HG03175 (cell line): Measurements from ENCODE around the gene REEP2.
"Not testable (repeated sequence)": the region's sequence is repeated elsewhere in the genome, so short reads cannot be mapped to it uniquely, and the experiment has no call there.

Source experiments
- ATAC-seq: cut with Tn5 transposase; IDR thresholded peaks from one replicate; pipeline ENCODE4 v1.9.1; 2021; ENCODE audit warnings: mild to moderate bottlenecking, moderate library complexity; ENCODE audit not compliant: unreplicated experiment

The REEP2 gene

GRCh38 chr5:138466125-138466899 lies 27.5 kb downstream of the REEP2 start:
- no peak for ATAC-seq

DNA sequence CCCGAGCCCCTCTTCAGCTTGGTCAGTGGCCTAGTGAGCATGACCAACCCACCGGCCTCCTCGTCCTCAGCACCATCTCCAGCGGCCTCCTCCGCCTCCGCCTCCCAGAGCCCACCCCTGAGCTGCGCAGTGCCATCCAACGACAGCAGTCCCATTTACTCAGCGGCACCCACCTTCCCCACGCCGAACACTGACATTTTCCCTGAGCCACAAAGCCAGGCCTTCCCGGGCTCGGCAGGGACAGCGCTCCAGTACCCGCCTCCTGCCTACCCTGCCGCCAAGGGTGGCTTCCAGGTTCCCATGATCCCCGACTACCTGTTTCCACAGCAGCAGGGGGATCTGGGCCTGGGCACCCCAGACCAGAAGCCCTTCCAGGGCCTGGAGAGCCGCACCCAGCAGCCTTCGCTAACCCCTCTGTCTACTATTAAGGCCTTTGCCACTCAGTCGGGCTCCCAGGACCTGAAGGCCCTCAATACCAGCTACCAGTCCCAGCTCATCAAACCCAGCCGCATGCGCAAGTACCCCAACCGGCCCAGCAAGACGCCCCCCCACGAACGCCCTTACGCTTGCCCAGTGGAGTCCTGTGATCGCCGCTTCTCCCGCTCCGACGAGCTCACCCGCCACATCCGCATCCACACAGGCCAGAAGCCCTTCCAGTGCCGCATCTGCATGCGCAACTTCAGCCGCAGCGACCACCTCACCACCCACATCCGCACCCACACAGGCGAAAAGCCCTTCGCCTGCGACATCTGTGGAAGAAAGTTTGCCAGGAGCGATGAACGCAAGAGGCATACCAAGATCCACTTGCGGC lies 28.2 kb downstream of the REEP2 start:
- ATAC-seq: no peak

- ATAC-seq: no peak
Observed at GRCh38 chr5:138467711-138468132, 28.9 kb downstream of the REEP2 start.

- no peak for ATAC-seq
Observed at GRCh38 chr5:138468133-138468965, 29.5 kb downstream of the REEP2 start.

GRCh38 chr5:138468966-138469539 lies 30.2 kb downstream of the REEP2 start:
- ATAC-seq: no peak

DNA sequence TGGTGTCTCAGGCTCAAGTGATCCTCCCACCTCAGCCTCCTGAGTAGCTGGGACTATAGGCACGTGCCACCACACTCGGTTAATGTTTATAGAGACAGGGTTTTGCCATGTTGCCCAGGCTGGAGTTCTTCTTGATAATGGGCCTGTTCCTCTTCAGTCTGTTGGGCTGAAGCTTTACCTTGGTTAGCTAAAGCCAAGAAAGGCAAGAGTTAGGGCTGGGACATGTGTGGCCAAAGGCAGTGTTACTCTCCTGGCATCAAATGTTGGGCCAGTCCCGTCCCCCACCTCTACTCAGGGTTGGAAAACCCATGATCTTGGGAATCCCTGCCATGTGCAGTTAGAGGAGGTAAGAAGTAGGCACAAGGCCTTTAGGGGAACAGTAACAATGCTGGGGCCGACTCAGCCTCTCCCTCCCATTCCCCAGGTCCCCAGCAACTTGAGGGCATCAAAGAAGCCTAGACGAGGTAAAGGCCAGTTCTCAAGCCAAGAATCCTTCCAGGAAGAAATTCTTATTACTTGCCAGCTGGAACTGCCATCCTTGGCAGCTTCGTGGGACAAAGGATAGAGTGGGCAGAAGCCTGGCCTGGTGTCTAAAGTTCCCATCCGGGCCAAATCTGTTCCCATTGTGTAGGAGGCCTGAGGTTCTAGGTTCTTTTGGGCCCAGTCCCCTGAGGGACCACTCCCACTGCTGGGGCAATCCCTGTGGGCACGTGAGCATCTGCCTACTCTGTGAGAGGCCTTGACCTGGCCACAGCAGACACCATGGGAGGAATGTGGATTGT lies 30.9 kb downstream of the REEP2 start:
- no peak for ATAC-seq

DNA sequence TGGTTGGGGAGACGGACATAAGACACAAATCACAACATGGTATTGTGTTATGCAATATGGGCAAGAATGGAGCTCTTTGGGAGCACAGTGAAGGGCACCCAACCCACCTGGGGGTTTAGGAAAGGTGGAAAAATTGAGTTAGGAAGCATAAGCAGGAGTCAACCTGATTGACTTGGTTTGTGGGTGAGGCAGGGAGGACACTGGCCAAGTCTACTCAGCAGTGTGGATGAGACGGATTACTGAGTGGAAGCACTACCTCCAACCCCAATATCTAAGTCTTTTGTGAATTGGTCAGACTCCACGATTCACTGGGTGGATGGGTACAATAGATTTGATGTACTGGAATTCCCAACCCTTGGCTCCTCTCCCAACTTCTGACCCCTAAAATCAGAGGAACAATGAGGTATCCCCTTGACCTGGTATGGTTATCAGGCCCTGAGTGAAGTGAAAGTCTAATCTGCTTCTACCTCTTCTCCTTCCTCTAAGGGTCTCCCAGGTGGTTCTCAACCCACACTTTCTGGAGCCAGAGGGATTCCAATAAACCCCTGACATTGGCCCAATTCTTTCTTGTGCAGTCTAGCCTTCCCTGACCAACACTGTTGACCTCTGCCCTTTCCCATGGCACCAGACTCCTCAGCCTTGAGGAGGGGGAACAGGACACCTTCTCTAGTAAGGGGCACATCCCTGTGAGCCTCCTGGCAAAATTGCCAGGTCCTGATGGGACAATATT lies 31.6 kb downstream of the REEP2 start:
- ATAC-seq: no peak

DNA sequence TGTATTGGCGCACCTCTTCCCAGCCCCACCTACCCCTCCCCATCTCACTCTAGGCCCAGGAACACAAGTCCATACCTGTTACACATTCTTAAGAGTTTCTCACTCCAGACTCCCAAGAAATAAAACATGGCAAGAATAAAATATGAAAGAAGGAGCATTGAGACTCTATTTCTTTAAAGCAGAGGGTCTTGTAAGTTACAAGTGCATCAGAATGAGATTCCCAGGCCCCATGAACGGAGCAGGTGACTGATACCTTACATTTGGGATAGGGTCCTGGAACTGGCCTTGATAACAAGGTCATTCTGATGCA lies 32.1 kb downstream of the REEP2 start:
- ATAC-seq: no peak

GRCh38 chr5:138472353-138472752 lies 33.5 kb downstream of the REEP2 start:
- no peak for ATAC-seq

DNA sequence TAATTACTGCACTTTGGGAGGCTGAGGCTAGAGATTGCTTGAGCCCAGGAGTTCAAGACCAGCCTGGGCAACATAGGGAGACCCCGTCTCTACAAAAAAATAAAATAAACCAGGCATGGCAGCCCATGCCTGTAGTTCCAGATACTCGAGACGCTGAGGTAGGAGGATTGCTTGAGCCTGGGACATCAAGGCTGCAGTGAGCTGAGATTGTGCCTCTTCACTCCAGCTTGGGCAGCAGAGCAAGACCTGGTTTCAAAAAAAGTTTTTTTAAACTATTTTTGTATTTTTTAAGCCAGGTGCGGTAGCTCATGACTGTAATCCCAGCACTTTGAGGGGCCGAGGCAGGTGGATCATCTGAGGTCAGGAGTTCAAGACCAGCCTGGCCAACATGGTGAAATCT lies 34.3 kb downstream of the REEP2 start:
- ATAC-seq: not testable (repeated sequence)

DNA sequence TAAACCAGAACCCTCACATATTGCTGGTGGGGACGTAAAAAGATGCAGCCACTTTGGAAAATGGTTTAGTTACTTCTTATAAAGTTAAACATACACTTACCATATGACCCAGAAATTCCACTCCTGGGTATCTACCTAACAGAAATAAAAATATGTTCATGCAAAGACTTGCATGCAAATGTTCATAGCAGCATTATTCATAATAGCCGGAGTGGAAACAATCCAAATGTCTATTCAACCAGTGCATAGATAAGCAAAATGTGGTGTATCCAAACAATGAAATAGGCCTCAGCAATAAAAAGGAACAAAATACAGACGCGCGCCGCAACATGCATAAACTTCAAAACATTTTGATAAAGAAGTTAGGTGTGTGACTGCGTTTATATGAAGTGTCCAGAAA lies 38.1 kb downstream of the REEP2 start:
- no peak for ATAC-seq

- ATAC-seq: no peak
Observed at GRCh38 chr5:138482638-138483037, 43.8 kb downstream of the REEP2 start.

DNA sequence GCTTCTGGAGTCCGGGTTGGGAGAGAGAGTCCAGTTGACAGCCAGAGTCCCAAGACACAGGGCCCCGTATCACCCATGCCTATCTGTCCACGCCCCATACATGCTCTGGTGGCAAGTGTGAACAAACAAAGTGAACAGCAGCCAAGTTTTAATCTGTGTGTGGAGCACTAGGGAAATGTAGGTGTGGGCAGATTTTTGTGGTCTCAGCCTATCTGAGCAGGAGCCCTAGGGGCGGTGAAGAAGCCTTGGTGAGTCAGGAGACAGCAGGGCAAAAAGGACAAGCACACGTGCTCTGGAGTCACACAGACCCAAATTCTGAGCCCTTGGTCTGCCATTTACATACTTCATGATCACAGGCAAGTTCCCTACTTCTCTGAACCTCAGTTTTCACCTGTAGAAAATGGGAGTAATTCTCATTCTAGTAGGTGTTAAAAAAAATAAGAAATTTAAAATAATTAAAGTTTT lies 49.7 kb downstream of the REEP2 start:
- no peak for ATAC-seq

- no peak for ATAC-seq
Observed at GRCh38 chr5:138489683-138490061, 50.8 kb downstream of the REEP2 start.

DNA sequence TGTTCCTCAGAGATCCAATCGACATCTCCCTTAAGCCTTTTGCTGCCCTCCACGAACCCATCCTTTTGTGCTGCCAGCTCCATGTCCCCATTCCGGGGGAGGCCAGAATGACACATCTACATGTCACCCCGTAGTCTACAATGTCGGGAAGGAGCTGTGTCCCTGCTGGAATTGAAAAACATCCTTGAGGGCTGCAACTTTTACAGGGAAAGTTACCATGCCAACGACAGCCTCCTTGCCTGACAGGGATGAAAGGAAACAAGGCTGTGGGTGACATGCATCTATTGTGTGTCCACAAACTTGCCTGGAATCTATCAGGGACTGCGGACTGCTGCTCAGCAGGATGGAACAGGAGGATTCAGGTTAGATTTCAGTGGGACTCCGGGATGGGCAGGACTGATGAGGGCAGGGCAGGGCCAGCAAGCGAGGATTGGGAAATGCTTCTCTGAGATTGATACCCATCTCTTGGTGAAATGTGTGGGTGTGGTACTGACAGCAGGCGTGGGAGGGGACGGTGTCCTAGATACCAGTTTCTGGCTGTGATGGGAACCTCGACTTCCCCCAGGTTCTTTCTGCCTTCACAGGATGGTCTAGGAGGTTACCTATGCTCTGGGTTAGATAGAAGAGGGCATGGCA lies 51.9 kb downstream of the REEP2 start:
- ATAC-seq: no peak

DNA sequence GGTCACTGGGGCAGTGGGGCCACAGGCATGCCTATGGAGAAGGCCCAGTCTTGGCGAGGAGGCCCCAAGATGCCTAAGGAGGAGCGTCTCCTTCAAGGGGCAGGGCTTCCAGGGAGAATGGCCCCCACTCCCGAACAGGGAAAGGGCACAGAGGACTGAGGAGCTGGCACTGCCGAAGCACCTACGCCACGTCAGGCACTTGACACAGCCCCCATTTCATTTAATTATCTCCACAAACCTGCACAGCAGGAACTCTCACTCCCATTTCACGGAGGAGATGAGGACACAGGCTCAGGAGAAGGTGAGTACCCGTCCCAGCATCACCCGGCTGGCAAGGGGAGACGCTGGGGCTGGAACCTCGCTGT lies 52.4 kb downstream of the REEP2 start:
- no peak for ATAC-seq

DNA sequence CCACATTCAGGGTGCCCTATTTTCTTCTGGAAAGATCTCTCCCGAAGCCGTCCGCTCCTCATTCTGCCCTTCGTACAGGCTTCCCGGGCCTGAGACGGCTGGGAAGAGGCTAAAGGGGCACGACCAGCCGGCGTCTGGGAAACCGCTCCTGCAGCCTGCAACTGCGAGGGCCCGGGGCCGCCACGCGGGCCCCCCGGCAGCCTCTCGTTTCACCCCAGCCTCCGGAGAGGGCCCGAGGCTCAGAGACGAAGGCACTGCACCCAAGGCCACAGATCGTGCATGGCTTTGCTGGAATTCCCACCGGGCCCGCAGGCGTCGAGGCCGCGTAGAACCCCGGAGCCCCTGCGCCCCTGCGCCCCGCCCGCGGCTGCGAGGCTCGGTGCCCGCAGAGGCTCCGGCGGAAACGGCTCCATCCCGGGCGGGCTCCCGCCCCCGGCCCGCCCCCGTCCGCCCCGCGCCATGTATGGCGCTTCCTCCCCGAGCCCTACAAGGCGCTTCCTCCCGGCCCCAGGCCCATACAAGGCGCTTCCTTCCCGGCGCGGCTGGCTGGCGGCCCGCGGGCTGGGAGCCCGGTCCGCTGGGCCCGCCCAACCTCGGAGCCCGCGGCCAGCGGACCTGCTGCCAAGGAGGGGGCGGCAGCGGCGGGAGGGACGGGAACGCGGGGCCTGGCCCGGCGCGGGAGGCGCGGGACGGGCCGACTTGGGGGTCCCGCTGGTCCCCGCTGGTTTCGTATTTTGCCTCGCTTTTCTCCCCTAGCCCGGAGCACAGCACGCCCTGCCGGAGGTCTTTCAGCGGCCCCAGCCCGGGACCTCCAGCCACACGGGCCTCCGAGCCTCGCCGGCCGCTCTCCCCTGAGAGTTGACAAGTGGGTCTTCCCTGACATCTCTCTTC lies 53.1 kb downstream of the REEP2 start:
- peak; percentile 97 for ATAC-seq

GRCh38 chr5:138492560-138493045 lies 53.7 kb downstream of the REEP2 start:
- ATAC-seq: no peak
